Smooth muscle cell (in vitro differentiated cells): ENCODE data around the gene SULT2B1. TPM values are rescaled to one million over a fixed set of nuclear protein-coding genes. Genes with fewer than 3 reads are reported as not detected.
"Not testable (repeated sequence)": the region's sequence is repeated elsewhere in the genome, so short reads cannot be mapped to it uniquely, and the experiment has no call there.

Source experiments
- DNase-seq: peaks from one replicate; lab custom pipeline; 2025; ENCODE audit not compliant: unreplicated experiment; lab: John Stamatoyannopoulos, UW
- H2AFZ ChIP-seq: fragments of 200-600 bp; sonication (generic); 2 replicates; pipeline ENCODE4 v1.6.0; 2016; ENCODE audit warnings: antibody characterized with exemption, low read depth, mild to moderate bottlenecking
- H3F3A ChIP-seq: fragments of 200-600 bp; sonication (generic); 2 replicates; pipeline ENCODE4 v1.6.0; 2017; ENCODE audit warnings: antibody characterized with exemption, low read depth
- H3K27ac ChIP-seq: fragments of 200-600 bp; sonication (generic); 2 replicates; pipeline ENCODE4 v1.5.1; 2016; ENCODE audit warnings: low read depth, mild to moderate bottlenecking
- H3K27me3 ChIP-seq: fragments of 200-600 bp; sonication (generic); 2 replicates; pipeline ENCODE4 v1.6.1; 2016; ENCODE audit warnings: low read depth, mild to moderate bottlenecking
- H3K36me3 ChIP-seq: fragments of 200-600 bp; sonication (generic); 2 replicates; pipeline ENCODE4 v1.5.1; 2016; ENCODE audit warnings: low read depth
- H3K4me1 ChIP-seq: fragments of 200-600 bp; sonication (generic); 2 replicates; pipeline ENCODE4 v1.5.1; 2016; ENCODE audit warnings: low read depth
- H3K4me2 ChIP-seq: fragments of 200-600 bp; sonication (generic); 2 replicates; pipeline ENCODE4 v1.6.0; 2016; ENCODE audit warnings: mild to moderate bottlenecking
- H3K4me3 ChIP-seq: fragments of 200-600 bp; sonication (generic); 2 replicates; pipeline ENCODE4 v1.5.1; 2016; ENCODE audit warnings: mild to moderate bottlenecking
- H3K79me2 ChIP-seq: fragments of 200-600 bp; sonication (generic); 2 replicates; pipeline ENCODE4 v1.6.0; 2016; ENCODE audit warnings: low read depth, mild to moderate bottlenecking
- H3K9ac ChIP-seq: fragments of 200-600 bp; sonication (generic); 2 replicates; pipeline ENCODE4 v1.6.0; 2016; ENCODE audit warnings: low read depth
- H3K9me3 ChIP-seq: fragments of 200-600 bp; sonication (generic); replicated peaks from 2 replicates; pipeline ENCODE4 v1.5.1; 2016; ENCODE audit warnings: low read depth
- H4K20me1 ChIP-seq: fragments of 200-600 bp; sonication (generic); 2 replicates; pipeline ENCODE4 v1.6.0; 2016; ENCODE audit warnings: low read depth
- CTCF ChIP-seq: fragments of 200-600 bp; sonication (generic); IDR thresholded peaks from 2 replicates; pipeline ENCODE4 v1.5.1; 2017; ENCODE audit warnings: borderline replicate concordance, mild to moderate bottlenecking, antibody characterized with exemption; ENCODE audit not compliant: insufficient read depth, poor library complexity, severe bottlenecking
- WGBS: methylation state at CpG from one replicate; pipeline ENCODE4 v1.1.7; 2016; ENCODE audit warnings: low lambda C conversion rate; 5-methylcytosine and 5-hydroxymethylcytosine counted together
- polyA plus RNA-seq: library from polyadenylated mRNA; unstranded; fragments of >200 nt; fragmentation: Nextera tagmentation; extraction: Ambion mirVana; gene quantifications from 2 replicates; pipeline ENCODE4 v1.2.1, GENCODE V29; 2016
- total RNA-seq: library from RNA; depleted of rRNA; stranded (reverse); fragments of >200 nt; gene quantifications from 2 replicates; pipeline ENCODE4 v1.2.3, GENCODE V29; 2014

The SULT2B1 gene
- total and polyA plus RNA-seq, 2 experiments from 2014 or later: 1.7 to 2.3 TPM

GRCh38 chr19:48573163-48573505, 21.2 kb downstream of the SULT2B1 start:
- 27% methylated on average over 12 of the region's 12 CpGs for WGBS
- no peaks in the 10 kb centered on the region for H4K20me1 ChIP-seq
- H3K9ac ChIP-seq: no peak overlapping the region
- TF ChIP-seq CTCF: no peak
- H3K4me3 ChIP-seq: no peak overlapping the region
- no peak overlapping the region for H3K27ac ChIP-seq
- H3F3A ChIP-seq: peaks cover 6% of the 10 kb centered on the region
- no peak for DNase-seq
- no peak overlapping the region for H2AFZ ChIP-seq
- H3K79me2 ChIP-seq: no peaks in the 10 kb centered on the region
- H3K4me2 ChIP-seq: no peak overlapping the region
- H3K9me3 ChIP-seq: no peaks in the 10 kb centered on the region
- peaks cover 8% of the 10 kb centered on the region for H3K4me1 ChIP-seq
- no peaks in the 10 kb centered on the region for H3K36me3 ChIP-seq
- no peaks in the 10 kb centered on the region for H3K27me3 ChIP-seq

- no peak for TF ChIP-seq CTCF
These were observed 24.1 kb downstream of the SULT2B1 start for GRCh38 chr19:48575931-48576622.

GRCh38 chr19:48577908-48578307, 25.9 kb downstream of the SULT2B1 start:
- H4K20me1 ChIP-seq, H3K4me1 ChIP-seq, H3K9me3 ChIP-seq, H3K36me3 ChIP-seq, H3K4me2 ChIP-seq, H3F3A ChIP-seq, H3K9ac ChIP-seq, H3K27me3 ChIP-seq, DNase-seq, H3K79me2 ChIP-seq, H3K4me3 ChIP-seq, H2AFZ ChIP-seq, H3K27ac ChIP-seq: not testable (repeated sequence)
- WGBS: 91% methylated on average over 7 of the region's 7 CpGs

More at GRCh38 chr19:48575931-48576622, 24.1 kb downstream of the SULT2B1 start:
- H3K27me3 ChIP-seq: no peaks in the 10 kb centered on the region
- H3K4me3 ChIP-seq: no peak overlapping the region
- no peak for DNase-seq
- no peak overlapping the region for H2AFZ ChIP-seq
- no peaks in the 10 kb centered on the region for H3K79me2 ChIP-seq
- H3F3A ChIP-seq: peaks cover 4% of the 10 kb centered on the region
- H4K20me1 ChIP-seq: no peaks in the 10 kb centered on the region
- 91% methylated on average over 21 of the region's 23 CpGs for WGBS
- peaks cover 8% of the 10 kb centered on the region for H3K4me1 ChIP-seq
- H3K4me2 ChIP-seq: no peak overlapping the region
- H3K9ac ChIP-seq: no peak overlapping the region
- no peaks in the 10 kb centered on the region for H3K36me3 ChIP-seq
- no peak overlapping the region for H3K27ac ChIP-seq
- no peaks in the 10 kb centered on the region for H3K9me3 ChIP-seq

- H3K9ac ChIP-seq: no peak overlapping the region
- H3K79me2 ChIP-seq: no peaks in the 10 kb centered on the region
- H4K20me1 ChIP-seq: no peaks in the 10 kb centered on the region
- no peaks in the 10 kb centered on the region for H3K9me3 ChIP-seq
- no peaks in the 10 kb centered on the region for H3K4me1 ChIP-seq
- no peak overlapping the region for H3K4me2 ChIP-seq
- no peak for DNase-seq
- no peaks in the 10 kb centered on the region for H3K27me3 ChIP-seq
- H2AFZ ChIP-seq: no peak overlapping the region
- no peak overlapping the region for H3K4me3 ChIP-seq
- no peak for TF ChIP-seq CTCF
- H3K36me3 ChIP-seq: no peaks in the 10 kb centered on the region
- WGBS: 62% methylated on average over 3 of the region's 3 CpGs
- H3K27ac ChIP-seq: no peak overlapping the region
- peaks cover 3% of the 10 kb centered on the region for H3F3A ChIP-seq
These were observed 26.9 kb downstream of the SULT2B1 start for GRCh38 chr19:48578891-48579290.
